Naive thymus-derived CD4-positive, alpha-beta T cell (primary cell): ENCODE data around the gene JHY. TPM values are rescaled to one million over a fixed set of nuclear protein-coding genes. Genes with fewer than 3 reads are reported as not detected.

ENCODE experiments used
- ATAC-seq: fragments of 150-1000 bp; cut with Tn5 transposase; 2 replicates; pipeline ENCODE4 v1.10.0; 2021; ENCODE audit warnings: mild to moderate bottlenecking, moderate library complexity
- CTCF ChIA-PET: fragments of 350-600 bp; sonication (Branson Sonifier 250); formaldehyde crosslinking; loops from one replicate; lab custom pipeline; 2021; ENCODE audit warnings: antibody characterized with exemption; lab: Charles Lee
- POLR2A ChIA-PET: fragments of 350-600 bp; sonication (Branson Sonifier 250); formaldehyde crosslinking; loops from one replicate; lab custom pipeline; 2021; ENCODE audit warnings: antibody characterized with exemption, inconsistent platforms; lab: Charles Lee
- DNase-seq, 9 donors: peaks; one replicate each; pipeline versions ENCODE4 v3.0.0 to v3.0.0-alpha.2; 2020 to 2022; ENCODE audit warnings: mixed read lengths in 1 of 9
- H3K27ac ChIP-seq: one replicate; pipeline ENCODE4 v1.7.0; 2013; ENCODE audit warnings: mild to moderate bottlenecking, low read depth, low read length, moderate library complexity
- H3K27me3 ChIP-seq, 2 donors: one replicate each; pipeline ENCODE4 v1.7.0; 2013; ENCODE audit warnings: low read length in 2 of 2, mild to moderate bottlenecking in 2 of 2, moderate library complexity in 2 of 2; ENCODE audit not compliant: control insufficient read depth in 2 of 2, insufficient read depth in 2 of 2
- H3K36me3 ChIP-seq, 3 experiments: 1 replicate in 2 of 3; 2 replicates in 1 of 3; pipeline ENCODE4 v1.7.0; 2013; ENCODE audit warnings: low read length in 3 of 3, mild to moderate bottlenecking in 3 of 3, moderate library complexity in 1 of 3; ENCODE audit not compliant: insufficient read depth in 3 of 3, control insufficient read depth in 2 of 3
- H3K4me1 ChIP-seq, 2 donors: one replicate each; pipeline ENCODE4 v1.7.0; 2013; ENCODE audit warnings: low read length in 2 of 2, mild to moderate bottlenecking in 2 of 2, moderate library complexity in 1 of 2; ENCODE audit not compliant: control insufficient read depth in 2 of 2, insufficient read depth in 2 of 2
- H3K4me3 ChIP-seq: 2 replicates; pipeline ENCODE4 v1.7.0; 2013; ENCODE audit warnings: mild to moderate bottlenecking, low read length
- H3K9me3 ChIP-seq, 3 experiments: 1 replicate in 2 of 3; 2 replicates in 1 of 3; pipeline ENCODE4 v1.7.0; 2013; ENCODE audit warnings: low read length in 3 of 3; ENCODE audit not compliant: control insufficient read depth in 2 of 3
- H3K27ac Mint-ChIP-seq, 9 donors: one replicate each; pipeline ENCODE4 v1.8.0; 2020 to 2022; ENCODE audit warnings: mixed read lengths in 9 of 9, mild to moderate bottlenecking in 8 of 9, moderate library complexity in 5 of 9, inconsistent platforms in 2 of 9
- H3K27me3 Mint-ChIP-seq, 5 donors: one replicate each; pipeline ENCODE4 v1.8.0; 2021 to 2022; ENCODE audit warnings: mixed read lengths in 5 of 5, mild to moderate bottlenecking in 1 of 5
- H3K36me3 Mint-ChIP-seq, 5 donors: one replicate each; pipeline ENCODE4 v1.8.0; 2020 to 2022; ENCODE audit warnings: mixed read lengths in 5 of 5, mild to moderate bottlenecking in 3 of 5, inconsistent platforms in 1 of 5
- H3K4me1 Mint-ChIP-seq, 7 donors: one replicate each; pipeline ENCODE4 v1.8.0; 2020 to 2022; ENCODE audit warnings: mixed read lengths in 7 of 7, mild to moderate bottlenecking in 3 of 7, inconsistent platforms in 1 of 7
- H3K4me3 Mint-ChIP-seq, 10 donors: one replicate each; pipeline ENCODE4 v1.8.0; 2020 to 2022; ENCODE audit warnings: mild to moderate bottlenecking in 10 of 10, mixed read lengths in 10 of 10, moderate library complexity in 6 of 10, inconsistent platforms in 2 of 10
- H3K9me3 Mint-ChIP-seq, 11 donors: one replicate each; pipeline ENCODE4 v1.8.0; 2020 to 2022; ENCODE audit warnings: mixed read lengths in 11 of 11, mild to moderate bottlenecking in 4 of 11, inconsistent platforms in 1 of 11, moderate library complexity in 1 of 11
- intact Hi-C, 2 donors: fragments of 100-400 bp; cut with micrococcal nuclease; formaldehyde crosslinking; loops; one replicate each; pipeline ENCODE4 v1.15.1; 2023
- polyA plus RNA-seq, 2 donors: library from polyadenylated mRNA; unstranded; fragments of 300-500 nt; fragmentation: Illumina TruSeq; gene quantifications; one replicate each; pipeline ENCODE4 v1.2.3, GENCODE V29; 2021
- total RNA-seq, 6 experiments: library from RNA in 5 of 6; stranded (reverse) in 5 of 6; gene quantifications; 1 replicate in 5 of 6; 2 replicates in 1 of 6; pipeline ENCODE4 v1.2.3 and lab custom pipeline; 2021 to 2026

The JHY gene
- total and polyA plus RNA-seq, 7 experiments from 2014 or later, result 2.1 to 5.0 (median 4.1) TPM

- H3K4me1 ChIP-seq, result no peaks in the 10 kb centered on the region
- no peak overlapping the region for H3K4me3 ChIP-seq
- ChIA-PET CTCF (no interaction called here), POLR2A (interaction anchor here (0.6 kb wide), 1 partner anchor 157 kb away, joined by 4 read pairs; no protein-coding TSS in a partner anchor)
- Mint-ChIP-seq H3K4me1 (peaks cover 0 to 1% (median 0%) of the 10 kb centered on the region in 7 donors), H3K27me3 (no peaks in the 10 kb centered on the region), H3K36me3 (peaks cover 2 to 15% (median 9%) of the 10 kb centered on the region in 5 donors), H3K4me3 (no peak overlapping the region), H3K27ac (no peak overlapping the region), H3K9me3 (no peaks in the 10 kb centered on the region)
- intact Hi-C loops, result no loop called here
- no peaks in the 10 kb centered on the region for H3K27me3 ChIP-seq
- no peaks in the 10 kb centered on the region for H3K9me3 ChIP-seq
- H3K27ac ChIP-seq, result no peak overlapping the region
- ATAC-seq, result no peak
- no peaks in the 10 kb centered on the region for H3K36me3 ChIP-seq
- DNase-seq, result no peak
These were observed 55.4 kb downstream of the JHY start for GRCh38 chr11:122937983-122938382.

- CTCF ChIA-PET, result no interaction called here
- H3K4me1 Mint-ChIP-seq, result peaks cover 0 to 1% (median 0%) of the 10 kb centered on the region in 7 donors
These were observed 56.0 kb downstream of the JHY start for GRCh38 chr11:122938557-122938956.

GRCh38 chr11:122951211-122951610 is 68.7 kb downstream of the JHY start:
- Mint-ChIP-seq H3K4me1 (peaks cover 0 to 11% (median 0%) of the 10 kb centered on the region in 7 donors), H3K4me3 (no peak overlapping the region), H3K27me3 (no peaks in the 10 kb centered on the region), H3K36me3 (peaks cover 2 to 33% (median 20%) of the 10 kb centered on the region in 5 donors), H3K27ac (no peak overlapping the region), H3K9me3 (no peaks in the 10 kb centered on the region)
- peaks cover 0 to 8% (median 0%) of the 10 kb centered on the region in 3 experiments for H3K36me3 ChIP-seq
- no peak overlapping the region for H3K27ac ChIP-seq
- ATAC-seq (no peak), DNase-seq (no peak)
- no peaks in the 10 kb centered on the region for H3K9me3 ChIP-seq
- no peaks in the 10 kb centered on the region for H3K4me1 ChIP-seq
- H3K4me3 ChIP-seq, result no peak overlapping the region
- ChIA-PET CTCF (interaction anchor here (0.7 kb wide), 1 partner anchor 103 kb away, joined by 3 read pairs; no protein-coding TSS in a partner anchor), POLR2A (no interaction called here)
- H3K27me3 ChIP-seq, result no peaks in the 10 kb centered on the region
- intact Hi-C loops, result no loop called here

More at GRCh38 chr11:122938557-122938956, 56.0 kb downstream of the JHY start:
- Histone ChIP-seq H3K27ac (no peak overlapping the region), H3K9me3 (no peaks in the 10 kb centered on the region), H3K4me3 (no peak overlapping the region), H3K27me3 (no peaks in the 10 kb centered on the region), H3K4me1 (no peaks in the 10 kb centered on the region), H3K36me3 (no peaks in the 10 kb centered on the region)
- no peak for ATAC-seq
- Mint-ChIP-seq H3K4me3 (no peak overlapping the region), H3K27me3 (no peaks in the 10 kb centered on the region), H3K36me3 (peaks cover 2 to 15% (median 9%) of the 10 kb centered on the region in 5 donors), H3K9me3 (no peaks in the 10 kb centered on the region), H3K27ac (no peak overlapping the region)
- no peak for DNase-seq
- POLR2A ChIA-PET, result no interaction called here
- intact Hi-C loops, result no loop called here

- Mint-ChIP-seq H3K27me3 (no peaks in the 10 kb centered on the region), H3K9me3 (no peaks in the 10 kb centered on the region), H3K27ac (no peak overlapping the region), H3K36me3 (peaks cover 0 to 23% (median 5%) of the 10 kb centered on the region in 5 donors), H3K4me1 (peaks cover 0 to 3% (median 0%) of the 10 kb centered on the region in 7 donors), H3K4me3 (peak overlapping the region in 1 of 10 donors; percentile 4)
- CTCF ChIA-PET, result no interaction called here
- intact Hi-C loops, result no loop called here
- DNase-seq (no peak), ATAC-seq (no peak)
- Histone ChIP-seq H3K27me3 (no peaks in the 10 kb centered on the region), H3K4me1 (no peaks in the 10 kb centered on the region), H3K27ac (no peak overlapping the region), H3K4me3 (no peak overlapping the region), H3K36me3 (no peaks in the 10 kb centered on the region), H3K9me3 (no peaks in the 10 kb centered on the region)
- POLR2A ChIA-PET, result no interaction called here
These were observed 71.9 kb downstream of the JHY start for GRCh38 chr11:122954455-122954854.

GRCh38 chr11:122963961-122964360 is 81.4 kb downstream of the JHY start:
- H3K9me3 Mint-ChIP-seq, result peaks cover 0 to 15% (median 5%) of the 10 kb centered on the region in 11 donors
- ChIA-PET POLR2A (no interaction called here), CTCF (interaction anchor here (0.6 kb wide), 1 partner anchor 1267 kb away, joined by 3 read pairs; no protein-coding TSS in a partner anchor)
- intact Hi-C loops, result no loop called here
- no peak overlapping the region for H3K4me3 Mint-ChIP-seq
- Histone ChIP-seq H3K9me3 (no peaks in the 10 kb centered on the region), H3K4me3 (no peak overlapping the region), H3K27me3 (peaks cover 0 to 3% of the 10 kb centered on the region in 2 donors), H3K36me3 (no peaks in the 10 kb centered on the region), H3K27ac (no peak overlapping the region), H3K4me1 (no peaks in the 10 kb centered on the region)
- H3K27me3 Mint-ChIP-seq, result peaks cover 27 to 40% (median 35%) of the 10 kb centered on the region in 5 donors
- H3K36me3 Mint-ChIP-seq, result peaks cover 0 to 11% (median 5%) of the 10 kb centered on the region in 5 donors
- no peak overlapping the region for H3K27ac Mint-ChIP-seq
- ATAC-seq, result no peak
- H3K4me1 Mint-ChIP-seq, result peaks cover 0 to 1% (median 0%) of the 10 kb centered on the region in 7 donors
- no peak for DNase-seq

- no peaks in the 10 kb centered on the region for H3K36me3 ChIP-seq
- Mint-ChIP-seq H3K4me1 (peaks cover 14 to 36% (median 25%) of the 10 kb centered on the region in 7 donors), H3K27me3 (peaks cover 78 to 90% (median 83%) of the 10 kb centered on the region in 5 donors), H3K9me3 (peaks cover 0 to 12% (median 4%) of the 10 kb centered on the region in 11 donors), H3K27ac (no peak overlapping the region), H3K36me3 (peaks cover 0 to 6% (median 4%) of the 10 kb centered on the region in 5 donors), H3K4me3 (peak overlapping the region in 3 of 10 donors; percentile 10 to 80 (median 59))
- ATAC-seq, result no peak
- peaks cover 0 to 8% of the 10 kb centered on the region in 2 donors for H3K4me1 ChIP-seq
- no peak overlapping the region for H3K4me3 ChIP-seq
- no peaks in the 10 kb centered on the region for H3K9me3 ChIP-seq
- no peak for DNase-seq
- H3K27ac ChIP-seq, result no peak overlapping the region
- POLR2A ChIA-PET, result no interaction called here
- H3K27me3 ChIP-seq, result peaks cover 22 to 23% of the 10 kb centered on the region in 2 donors
- CTCF ChIA-PET, result interaction anchor here (0.6 kb wide), 1 partner anchor 1082 kb away, joined by 5 read pairs; no protein-coding TSS in a partner anchor
- intact Hi-C loops, result no loop called here
These were observed 93.6 kb downstream of the JHY start for GRCh38 chr11:122976061-122976733.
